NCI-H1930 (cell line): Measurements from ENCODE around the gene RGR.

ENCODE experiments used
- DNase-seq, 2 experiments: peaks; one replicate each; lab custom pipeline; 2025; lab: John Stamatoyannopoulos, UW

The RGR gene, protein sequence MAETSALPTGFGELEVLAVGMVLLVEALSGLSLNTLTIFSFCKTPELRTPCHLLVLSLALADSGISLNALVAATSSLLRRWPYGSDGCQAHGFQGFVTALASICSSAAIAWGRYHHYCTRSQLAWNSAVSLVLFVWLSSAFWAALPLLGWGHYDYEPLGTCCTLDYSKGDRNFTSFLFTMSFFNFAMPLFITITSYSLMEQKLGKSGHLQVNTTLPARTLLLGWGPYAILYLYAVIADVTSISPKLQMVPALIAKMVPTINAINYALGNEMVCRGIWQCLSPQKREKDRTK

DNA sequence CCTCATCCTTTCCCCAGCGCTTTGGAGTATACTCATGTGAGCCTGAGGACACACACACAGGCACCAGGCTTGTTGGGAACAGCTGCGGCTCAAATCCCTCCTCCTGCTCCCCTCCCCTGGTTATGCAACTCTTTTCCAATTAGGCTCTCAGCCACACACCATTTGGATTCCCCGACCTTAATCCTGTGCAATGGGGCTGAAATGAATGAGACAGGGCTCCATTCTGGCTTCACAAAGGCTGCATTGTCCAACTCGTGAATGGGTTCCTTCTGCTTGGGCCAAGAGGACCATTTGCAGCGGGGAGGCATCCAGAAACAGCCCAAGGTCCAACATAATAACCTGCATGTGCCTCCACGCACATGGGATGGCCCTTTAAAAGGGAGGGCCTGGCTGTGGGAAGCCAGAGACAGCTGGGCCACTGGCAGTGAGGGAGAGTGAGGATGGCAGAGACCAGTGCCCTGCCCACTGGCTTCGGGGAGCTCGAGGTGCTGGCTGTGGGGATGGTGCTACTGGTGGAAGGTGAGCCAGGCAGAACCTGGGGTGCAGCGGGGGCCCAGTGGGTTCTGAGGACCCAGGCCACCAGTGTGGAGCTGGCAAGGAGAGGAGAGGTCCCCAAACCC is at the start of gene RGR:
RGR (plus strand) TSS at position 403 of the 620 bp plus-strand sequence; CDS start at position 441, 38 bp downstream.
- DNase-seq, result no peak

DNA sequence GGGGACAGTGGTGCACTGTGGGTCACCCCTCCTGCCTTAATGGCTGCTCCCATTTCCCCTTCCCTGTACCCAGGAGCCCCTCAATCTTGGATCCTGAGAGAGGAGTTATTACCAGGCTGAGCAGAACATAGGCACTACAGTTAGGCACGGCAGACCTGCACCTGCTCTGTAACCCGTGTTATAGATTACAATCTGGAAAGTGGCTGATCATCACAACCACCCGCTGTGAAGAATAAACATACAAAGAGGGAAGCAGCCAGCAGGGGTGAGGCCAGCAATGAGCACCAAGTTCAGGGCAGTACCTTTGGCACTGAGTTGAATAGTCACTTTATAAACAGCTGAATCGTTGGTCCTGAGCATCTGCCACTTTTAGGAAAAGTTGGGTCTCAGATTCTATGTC is 48.8 kb upstream of the RGR start:
- no peak for DNase-seq

DNA sequence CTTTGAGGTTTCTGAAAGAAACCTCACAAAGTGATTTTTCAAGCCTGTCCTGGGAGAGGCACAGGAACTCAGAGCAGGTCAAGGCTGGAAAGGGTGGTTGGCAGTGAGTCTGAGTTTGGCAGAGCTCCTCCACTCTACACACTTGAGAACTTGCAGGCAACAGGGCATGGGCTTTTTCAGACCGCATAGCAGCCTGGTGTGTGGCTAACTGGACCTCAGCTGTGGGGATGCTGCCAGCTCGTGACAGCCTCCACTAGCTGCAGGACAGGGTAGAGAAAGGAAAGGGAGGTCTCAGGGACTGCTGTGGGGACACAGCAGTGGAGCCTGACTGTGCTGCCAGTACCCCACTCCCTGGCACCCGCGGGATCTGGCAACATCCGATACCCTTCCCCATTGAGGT is 47.9 kb upstream of the RGR start:
- no peak for DNase-seq

DNA sequence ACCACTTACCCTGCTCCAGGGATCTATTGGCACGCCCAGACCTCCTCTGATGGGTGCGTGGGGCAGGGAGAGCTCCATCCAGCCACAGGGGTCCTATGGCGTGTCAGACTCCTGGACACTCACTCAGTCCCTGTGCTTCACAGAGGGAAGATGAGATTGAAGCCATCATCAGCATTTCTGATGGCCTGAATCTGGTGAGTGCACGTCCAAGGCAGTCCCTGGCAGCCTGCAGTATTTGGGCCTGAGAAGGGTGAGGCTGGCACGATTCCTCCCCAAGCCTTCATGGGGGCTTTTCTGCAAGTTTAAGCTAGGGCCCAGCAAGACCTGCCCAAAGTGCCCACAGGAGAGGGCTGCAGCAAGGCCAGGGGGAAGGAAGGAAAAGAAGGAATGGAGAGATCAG is 47.2 kb upstream of the RGR start:
- no peak for DNase-seq

DNA sequence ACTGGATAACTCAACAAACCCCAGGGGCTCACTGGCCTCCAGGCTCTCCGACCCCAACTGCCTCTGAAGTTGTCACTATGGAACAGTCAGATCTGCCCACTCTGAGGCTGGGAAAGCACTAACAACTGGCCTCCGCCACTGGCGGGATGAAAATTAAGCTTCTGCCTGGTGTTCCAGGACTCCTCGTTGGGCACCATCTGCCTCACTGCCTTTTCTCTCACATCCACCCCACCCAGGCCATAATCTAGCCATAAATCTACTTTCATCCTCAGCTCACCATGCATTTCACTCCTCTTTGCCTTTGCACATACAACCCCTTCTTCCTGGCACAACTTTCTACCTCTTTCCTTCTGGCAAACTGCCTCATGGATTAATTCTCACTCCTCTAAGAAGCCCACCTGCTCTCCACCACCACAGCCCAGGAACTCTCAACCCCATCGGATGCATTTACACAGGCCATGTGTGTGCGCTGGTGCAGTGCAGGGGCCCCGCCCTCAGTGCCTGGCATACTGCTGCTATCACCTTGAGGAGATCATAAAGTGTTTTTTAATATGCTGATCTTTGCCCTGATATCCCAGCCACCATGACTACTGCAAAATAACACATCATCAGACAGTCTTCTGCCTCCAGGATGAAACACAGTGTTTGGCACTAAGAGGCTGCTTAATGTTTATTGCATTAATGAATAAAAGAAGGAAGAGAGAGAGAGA is 46.5 kb upstream of the RGR start:
- DNase-seq, result no peak

DNA sequence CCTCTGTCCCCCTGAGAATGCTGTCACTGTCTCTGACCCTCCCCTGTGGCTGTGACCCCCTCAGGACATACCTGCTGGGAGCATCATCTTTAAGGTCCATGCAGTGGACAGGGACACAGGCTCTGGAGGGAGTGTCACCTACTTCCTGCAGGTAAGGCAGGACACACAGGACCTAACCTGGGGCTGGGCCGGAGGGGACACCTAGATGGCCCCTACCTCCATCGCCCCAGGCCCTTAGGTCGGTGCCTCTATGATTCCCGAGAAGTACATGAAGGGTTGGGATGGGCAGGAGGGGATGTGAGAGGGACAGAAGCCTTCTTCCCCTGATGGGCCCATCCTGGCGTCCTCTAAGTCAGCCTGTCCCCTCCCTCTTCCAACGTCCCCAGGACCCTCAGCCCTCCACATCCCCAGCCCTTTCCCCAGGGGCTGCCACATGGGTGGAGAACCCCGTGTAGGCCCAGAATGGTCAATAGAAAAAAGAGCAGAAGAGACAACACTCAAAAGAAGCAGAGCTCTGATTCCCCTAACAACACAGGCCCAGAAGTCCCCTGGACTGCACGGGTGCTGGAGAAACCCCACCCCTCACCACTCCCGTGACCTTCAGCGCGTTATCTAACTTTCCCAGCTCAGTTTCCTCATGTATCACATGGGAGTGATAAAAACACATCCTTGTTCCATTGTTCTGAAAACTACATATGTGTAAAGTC is 44.2 kb upstream of the RGR start:
- no peak for DNase-seq

DNA sequence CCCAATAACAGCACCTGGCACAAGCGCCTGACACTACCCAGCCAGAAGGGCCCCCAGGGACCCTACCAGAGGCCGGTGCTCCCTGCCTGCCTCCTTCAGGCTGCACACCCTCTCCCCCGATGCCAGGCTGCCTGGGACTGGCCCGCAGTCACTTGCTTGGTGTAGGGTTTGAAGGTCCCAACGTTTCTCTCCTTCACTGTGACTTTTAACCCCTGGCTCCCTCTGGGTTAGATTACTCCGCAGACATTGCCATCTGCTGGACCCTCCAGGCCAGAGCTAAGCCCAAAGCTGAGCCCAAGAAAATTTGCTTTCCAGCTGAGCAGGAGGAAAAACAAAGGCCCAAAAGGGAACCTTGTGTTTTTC is 43.6 kb upstream of the RGR start:
- DNase-seq, result no peak

DNA sequence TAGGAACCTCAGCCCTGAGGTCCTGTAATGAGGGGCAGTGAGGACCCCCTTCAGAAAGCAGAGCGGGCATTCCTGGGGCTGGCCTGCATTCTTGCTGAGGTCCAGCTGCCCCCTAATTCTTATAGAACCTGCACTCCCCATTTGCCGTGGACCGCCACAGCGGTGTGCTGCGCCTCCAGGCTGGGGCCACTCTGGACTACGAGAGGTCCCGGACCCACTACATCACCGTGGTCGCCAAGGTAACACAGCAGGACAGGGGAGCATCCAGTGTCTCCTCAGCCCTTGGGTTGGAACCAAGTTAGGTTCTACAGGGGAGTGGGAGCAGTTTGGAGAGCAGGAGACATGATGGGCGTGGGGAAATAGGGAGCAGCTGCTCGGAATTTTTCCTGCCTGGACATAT is 43.2 kb upstream of the RGR start:
- no peak for DNase-seq

DNA sequence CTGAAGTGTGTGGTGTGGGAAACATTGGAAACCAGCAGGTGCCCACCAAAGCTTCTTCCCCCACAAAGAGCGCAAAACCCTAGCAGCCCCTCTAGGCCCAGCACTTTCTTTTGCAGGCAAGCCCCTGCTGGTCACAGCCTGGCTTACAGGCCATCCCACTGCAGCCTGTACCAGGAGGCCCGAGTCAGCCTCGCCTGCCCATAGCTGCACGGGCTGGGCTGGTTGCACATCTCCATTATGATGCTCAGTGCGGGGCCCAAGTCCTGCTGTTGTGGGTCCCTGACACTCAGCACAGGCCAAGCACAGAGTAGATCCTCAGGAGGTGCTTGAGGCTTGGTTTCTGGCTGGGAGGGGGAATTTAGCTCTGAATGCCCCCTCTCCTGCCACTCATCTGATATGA is 42.5 kb upstream of the RGR start:
- no peak for DNase-seq

DNA sequence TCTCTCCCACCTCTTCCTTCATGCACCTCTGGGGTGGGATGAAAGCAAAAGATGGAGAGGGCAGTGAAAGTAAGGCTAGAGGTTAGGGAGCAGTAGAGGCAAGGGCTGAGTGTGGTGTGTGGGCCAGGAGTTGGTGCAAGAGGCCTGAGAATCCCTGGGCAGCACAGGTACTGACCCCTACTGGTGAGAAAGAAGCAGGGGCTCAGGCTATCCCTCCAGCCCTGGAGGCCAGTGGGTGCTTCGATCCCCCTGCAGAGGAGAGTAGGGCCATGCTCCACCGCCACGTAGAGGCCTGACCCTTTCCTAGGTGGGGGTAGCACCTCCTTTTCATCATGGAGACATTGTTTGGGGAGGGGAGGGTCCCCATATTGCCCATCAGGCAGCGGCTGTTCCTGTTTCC is 40.7 kb upstream of the RGR start:
- no peak for DNase-seq

DNA sequence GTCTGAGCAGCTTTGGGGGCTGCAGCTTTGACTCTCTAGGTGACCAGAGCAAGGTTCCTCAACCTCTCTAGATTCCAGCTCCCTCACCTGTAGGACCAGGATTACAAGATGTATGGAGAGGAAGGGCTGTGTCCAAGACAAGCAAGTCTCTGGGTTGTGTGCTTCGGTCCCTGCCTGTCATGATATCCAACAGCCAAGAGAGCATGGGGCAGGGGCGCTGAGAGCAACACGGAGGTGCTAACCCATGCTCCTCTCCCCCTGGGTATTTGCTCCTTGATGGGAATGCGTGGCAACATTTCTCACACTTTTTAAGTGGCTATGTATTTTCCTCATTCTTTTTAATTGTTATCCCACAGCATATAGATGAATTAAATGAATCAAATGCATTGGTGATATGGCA is 40.2 kb upstream of the RGR start:
- no peak for DNase-seq

DNA sequence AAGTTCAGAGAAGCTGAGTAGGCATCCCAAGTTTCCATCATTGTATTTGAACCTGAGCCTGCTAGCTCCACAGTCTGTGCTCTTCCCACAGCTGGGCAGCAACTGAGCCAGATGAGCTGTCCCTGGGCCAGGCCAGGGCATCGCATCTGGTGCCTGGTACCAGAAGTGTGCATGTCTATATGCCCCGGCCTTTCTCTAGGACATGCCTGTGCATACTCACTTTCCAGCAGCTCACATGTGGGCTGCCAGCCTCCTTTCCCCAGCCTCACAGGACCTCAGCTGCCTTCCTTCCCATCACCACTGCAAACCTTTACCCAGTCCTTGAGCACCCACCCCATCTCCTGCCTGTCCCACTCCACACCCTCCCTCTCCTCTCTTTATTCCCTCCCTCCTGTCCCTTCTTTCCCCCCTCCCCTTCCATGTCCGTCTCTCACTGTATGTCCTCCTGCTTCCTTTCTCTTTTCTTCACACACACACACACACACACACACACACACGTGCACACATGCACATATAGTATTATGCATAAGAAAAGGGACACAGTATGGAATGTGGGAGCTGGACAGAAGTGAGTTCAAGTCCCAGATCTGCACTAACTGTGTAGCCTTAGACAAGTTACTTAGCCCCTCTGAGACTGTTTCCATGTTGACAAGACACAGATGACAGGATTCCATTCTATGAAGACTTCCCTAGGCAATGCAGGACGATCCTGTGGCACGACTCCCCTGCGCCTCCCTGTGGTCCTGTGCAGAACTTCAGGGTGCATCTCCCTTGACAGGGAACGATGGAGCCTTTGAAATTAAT is 39.6 kb upstream of the RGR start:
- no peak for DNase-seq

DNA sequence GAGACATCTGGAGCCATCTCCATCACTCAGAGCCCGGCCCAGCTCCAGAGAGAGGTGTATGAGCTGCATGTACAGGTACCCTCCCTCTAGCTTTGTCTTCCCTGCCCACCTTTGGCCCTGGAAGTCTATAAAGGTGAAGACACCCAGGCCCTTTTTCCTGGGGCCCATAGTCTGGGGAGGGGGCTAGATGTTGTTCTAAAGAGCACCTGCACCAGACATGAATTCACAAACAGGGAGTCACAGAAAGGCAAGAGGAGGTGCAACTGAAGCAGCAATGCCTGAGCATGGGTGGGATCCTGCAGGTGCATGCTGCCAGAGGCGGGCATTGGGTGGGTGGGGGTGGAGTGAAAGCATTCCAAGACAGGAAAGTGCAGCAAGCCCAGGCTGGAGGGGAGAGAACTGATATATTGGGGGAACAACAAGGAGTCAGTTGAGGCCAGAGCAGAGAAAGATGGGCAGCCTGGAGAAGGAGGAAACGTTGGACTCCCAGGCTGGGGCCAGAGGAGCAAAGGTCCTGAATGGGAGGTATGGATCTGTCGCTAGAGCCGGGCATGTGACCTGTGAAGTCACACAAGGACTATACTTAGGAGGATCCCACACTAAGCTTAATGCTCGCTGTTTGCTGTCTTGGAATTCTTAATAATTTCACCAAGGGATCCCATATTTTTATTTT is 38.9 kb upstream of the RGR start:
- DNase-seq, result no peak

DNA sequence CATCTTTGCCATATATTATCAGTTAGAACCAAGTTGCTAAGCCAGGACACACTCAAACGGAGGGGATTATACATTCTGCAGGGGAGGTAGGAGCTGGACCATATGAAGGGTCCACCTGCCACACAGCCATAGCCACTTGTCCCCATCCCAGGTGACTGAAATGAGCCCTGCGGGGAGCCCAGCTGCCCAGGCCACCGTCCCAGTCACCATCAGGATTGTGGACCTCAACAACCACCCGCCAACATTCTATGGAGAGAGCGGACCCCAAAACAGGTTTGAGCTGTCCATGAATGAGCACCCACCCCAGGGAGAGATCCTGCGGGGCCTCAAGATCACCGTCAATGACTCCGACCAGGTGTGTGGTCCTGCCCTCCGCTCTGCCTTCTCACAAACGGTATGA is 36.8 kb upstream of the RGR start:
- DNase-seq, result no peak

DNA sequence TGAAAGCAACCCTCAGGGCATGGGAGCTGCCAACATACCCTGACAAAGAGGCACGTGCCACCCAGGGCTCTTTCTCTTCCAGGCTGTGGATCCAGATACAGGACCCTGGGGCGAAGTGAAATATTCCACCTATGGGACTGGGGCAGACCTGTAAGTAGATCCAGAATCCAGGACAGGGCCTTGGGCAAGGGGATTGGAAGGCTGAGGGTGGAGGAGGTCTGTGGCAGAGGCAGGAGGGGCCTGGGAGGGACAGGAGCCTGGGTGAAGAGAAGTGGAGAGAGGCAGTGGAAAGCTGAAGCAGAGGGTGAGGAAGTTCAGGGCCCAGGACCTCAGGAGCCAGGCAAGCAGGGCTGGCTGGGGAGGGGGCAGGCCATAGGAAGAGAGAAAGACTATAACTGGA is 33.3 kb upstream of the RGR start:
- DNase-seq, result no peak

DNA sequence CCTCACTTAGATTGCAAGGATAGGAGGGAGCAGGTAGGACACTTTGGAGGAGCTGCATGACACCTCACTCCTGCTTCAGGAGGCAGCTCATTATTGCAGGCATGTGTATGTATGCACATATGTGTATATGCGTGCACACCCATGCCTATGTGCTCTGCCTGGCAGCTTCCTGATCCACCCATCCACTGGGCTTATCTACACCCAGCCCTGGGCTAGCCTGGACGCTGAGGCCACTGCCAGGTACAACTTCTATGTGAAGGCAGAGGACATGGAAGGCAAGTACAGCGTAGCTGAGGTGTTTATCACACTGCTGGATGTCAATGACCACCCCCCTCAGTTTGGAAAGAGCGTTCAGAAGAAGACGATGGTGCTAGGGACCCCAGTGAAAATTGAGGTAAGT is 32.8 kb upstream of the RGR start:
- no peak for DNase-seq

DNA sequence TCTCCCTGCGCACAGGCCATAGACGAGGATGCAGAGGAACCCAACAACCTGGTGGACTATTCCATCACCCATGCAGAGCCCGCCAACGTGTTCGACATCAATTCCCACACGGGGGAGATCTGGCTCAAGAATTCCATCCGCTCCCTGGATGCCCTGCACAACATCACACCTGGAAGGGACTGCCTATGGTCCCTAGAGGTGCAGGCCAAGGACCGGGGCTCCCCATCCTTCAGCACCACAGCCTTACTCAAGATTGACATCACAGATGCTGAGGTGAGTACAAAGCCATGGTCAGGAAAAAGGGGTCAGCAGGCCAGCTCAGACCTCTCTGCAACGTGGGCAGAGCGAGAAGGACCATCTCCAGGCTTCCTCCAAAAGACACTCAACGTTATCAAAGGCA is 31.8 kb upstream of the RGR start:
- no peak for DNase-seq

DNA sequence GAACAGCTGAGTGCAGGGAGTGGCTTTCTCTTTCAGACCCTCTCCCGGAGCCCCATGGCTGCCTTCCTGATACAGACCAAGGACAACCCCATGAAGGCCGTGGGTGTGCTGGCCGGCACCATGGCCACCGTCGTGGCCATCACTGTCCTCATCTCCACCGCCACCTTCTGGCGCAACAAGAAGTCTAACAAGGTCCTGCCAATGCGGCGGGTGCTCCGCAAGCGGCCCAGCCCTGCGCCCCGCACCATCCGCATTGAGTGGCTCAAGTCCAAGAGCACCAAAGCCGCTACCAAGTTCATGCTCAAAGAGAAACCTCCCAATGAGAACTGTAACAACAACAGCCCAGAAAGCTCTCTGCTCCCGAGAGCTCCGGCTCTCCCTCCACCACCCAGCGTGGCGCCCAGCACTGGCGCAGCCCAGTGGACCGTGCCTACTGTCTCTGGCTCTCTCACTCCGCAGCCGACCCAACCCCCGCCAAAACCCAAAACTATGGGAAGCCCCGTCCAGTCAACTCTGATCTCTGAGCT is 30.7 kb upstream of the RGR start:
- DNase-seq, result no peak

DNA sequence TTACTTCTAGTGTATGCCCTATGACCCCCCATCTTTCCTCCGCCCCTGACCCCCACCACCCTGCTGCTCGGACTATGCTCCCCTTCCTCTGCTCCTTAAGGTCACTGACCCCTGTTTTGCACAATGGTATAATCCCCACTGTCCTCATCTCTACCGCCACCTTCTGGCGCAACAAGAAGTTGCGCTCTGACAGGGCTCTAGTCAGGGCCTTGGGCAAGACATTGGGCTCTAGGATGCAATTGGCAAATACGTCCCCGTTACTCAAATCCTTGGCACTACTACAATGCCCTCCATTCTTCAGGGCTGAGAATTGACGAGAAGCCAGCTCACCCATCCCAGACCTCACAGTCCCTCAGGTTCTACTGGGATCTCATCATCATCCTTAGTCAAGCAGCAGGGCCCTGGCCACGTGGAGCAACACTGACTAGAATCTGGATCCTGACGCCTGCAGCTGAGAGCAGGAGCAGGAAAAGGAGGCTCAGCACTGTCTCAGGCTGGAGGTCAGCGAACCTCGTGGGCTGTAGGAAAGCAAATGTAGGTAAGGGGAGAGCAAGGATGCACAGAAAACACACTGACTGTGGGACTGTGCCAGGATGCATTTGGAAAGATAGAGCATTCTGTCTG is 30.1 kb upstream of the RGR start:
- DNase-seq, result peak in 1 of 2 experiments; percentile 0

DNA sequence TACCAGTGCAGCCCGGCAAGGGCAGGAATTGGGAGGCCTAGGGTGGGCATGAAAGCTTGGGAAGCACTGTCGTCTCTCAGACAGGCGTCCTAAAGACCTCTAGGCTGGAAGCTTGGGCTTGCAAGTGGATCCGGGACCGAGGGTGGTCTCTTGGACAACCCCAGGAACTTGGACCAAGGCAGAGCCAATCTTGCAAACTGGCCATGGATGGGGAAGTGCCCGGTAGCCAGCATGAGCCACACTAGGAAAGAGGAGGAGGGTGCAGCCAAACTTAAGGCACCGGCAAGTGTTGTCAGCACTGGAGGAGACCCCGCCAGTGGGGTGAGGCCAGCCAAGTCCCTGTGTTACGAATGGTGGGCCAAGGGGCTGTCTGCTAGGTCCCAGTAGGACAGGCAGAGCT is 28.0 kb upstream of the RGR start:
- no peak for DNase-seq

DNA sequence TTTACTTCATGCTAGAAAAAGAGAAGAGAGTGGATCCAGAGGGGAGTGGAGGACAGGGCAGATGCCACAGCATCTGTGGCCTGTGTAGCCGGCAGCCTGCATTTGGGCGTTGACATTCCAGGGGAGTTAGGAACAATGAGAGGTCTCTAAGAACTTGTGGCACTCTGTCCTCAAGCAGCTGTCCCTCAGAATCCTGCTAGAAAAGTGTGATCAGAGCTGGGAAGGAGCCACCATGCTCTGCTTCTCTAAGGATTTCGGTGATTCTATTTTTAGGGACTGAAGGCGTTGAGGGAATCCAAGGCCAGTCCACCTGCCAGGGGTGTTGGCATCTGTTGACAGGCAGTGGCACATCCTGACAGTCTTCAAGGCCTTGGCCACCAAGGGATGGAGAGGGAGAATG is 27.1 kb upstream of the RGR start:
- no peak for DNase-seq
